Measurements from ENCODE around the gene PXN. TPM values are rescaled to one million over a fixed set of nuclear protein-coding genes. Genes with fewer than 3 reads are reported as not detected.

The PXN gene
- total RNA-seq, 2 experiments from 2014 or later, result 69.3 to 146 TPM

GRCh38 chr12:120278137-120279069 lies 12.9 kb upstream of the PXN start:
- CTCF ChIA-PET, result no interaction called here
- H3K4me3 Mint-ChIP-seq, result no peak overlapping the region
- H3K27ac Mint-ChIP-seq, result no peak overlapping the region
- no peaks in the 10 kb centered on the region for H3K9me3 Mint-ChIP-seq (ENCODE audit: low read depth)
- DNase-seq (no peak), ATAC-seq (no peak)
- H3K36me3 Mint-ChIP-seq, result no peaks in the 10 kb centered on the region
- H3K4me1 Mint-ChIP-seq, result peaks cover 2% of the 10 kb centered on the region
- H3K27me3 Mint-ChIP-seq, result no peaks in the 10 kb centered on the region

DNA sequence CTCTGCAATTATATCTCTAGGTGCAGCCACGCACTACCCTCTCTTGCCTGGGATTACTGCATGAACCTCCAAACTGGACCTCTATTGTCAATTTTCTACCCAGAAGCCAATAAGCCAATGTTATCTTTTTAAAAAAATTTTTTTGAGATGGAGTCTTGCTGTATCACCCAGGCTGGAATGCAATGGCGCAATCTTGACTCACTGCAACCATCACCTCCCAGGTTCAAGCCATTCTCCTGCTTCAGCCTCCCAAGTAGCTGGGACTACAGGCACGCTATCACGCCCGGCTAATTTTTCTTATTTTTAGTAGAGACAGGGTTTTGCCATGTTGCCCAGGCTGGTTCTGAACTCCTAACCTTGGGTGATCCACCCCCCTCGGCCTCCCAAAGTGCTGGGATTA lies 11.2 kb upstream of the PXN start:
- no peaks in the 10 kb centered on the region for H3K4me1 Mint-ChIP-seq

DNA sequence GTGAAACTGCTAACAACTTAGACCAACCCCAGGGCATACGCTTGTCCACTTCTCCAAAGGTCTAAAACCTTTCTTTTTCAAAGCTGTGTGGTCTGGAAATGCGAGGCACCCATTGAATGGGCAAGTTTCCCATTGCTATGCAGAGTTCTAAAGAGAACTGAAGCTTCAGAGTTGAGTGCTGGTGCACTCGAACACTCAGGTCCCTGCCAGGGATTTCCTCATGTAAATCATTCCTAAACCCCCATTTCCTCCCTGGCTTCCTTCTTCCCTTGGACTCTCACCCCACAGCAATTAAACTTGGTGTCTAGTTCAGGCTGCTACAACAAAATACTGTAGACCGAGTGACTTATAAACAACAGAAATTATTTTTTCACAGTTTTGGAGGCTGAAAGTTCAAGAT lies 2.2 kb upstream of the PXN start:
- Mint-ChIP-seq H3K4me3 (no peak overlapping the region), H3K9me3 (ENCODE audit: low read depth) (no peaks in the 10 kb centered on the region), H3K27me3 (no peaks in the 10 kb centered on the region), H3K27ac (no peak overlapping the region), H3K4me1 (peaks cover 26% of the 10 kb centered on the region), H3K36me3 (peaks cover 12% of the 10 kb centered on the region)
- CTCF ChIA-PET, result interaction anchor here (0.9 to 25.9 kb wide), 5 partner anchors 15 to 68 kb away, joined by 3 to 768 read pairs (median 86); partner anchors contain the start of genes RNU4-1, RNU4-2 and RPLP0
- no peak for DNase-seq
- no peak for ATAC-seq

More for the DNA sequence above, 11.2 kb upstream of the PXN start:
- no peak for DNase-seq
- no peaks in the 10 kb centered on the region for H3K27me3 Mint-ChIP-seq
- no peak for ATAC-seq
- H3K36me3 Mint-ChIP-seq, result no peaks in the 10 kb centered on the region
- no peak overlapping the region for H3K4me3 Mint-ChIP-seq
- H3K27ac Mint-ChIP-seq, result no peak overlapping the region
- H3K9me3 Mint-ChIP-seq (ENCODE audit: low read depth), result no peaks in the 10 kb centered on the region
- CTCF ChIA-PET, result interaction anchor here (1.6 to 2.6 kb wide), 2 partner anchors 11 to 49 kb away, joined by 6 to 7 read pairs; partner anchors contain the start of gene PXN

- CTCF ChIA-PET, result interaction anchor here (0.6 to 25.9 kb wide), 15 partner anchors 9 to 328 kb away, joined by 3 to 768 read pairs (median 8); partner anchors contain the start of genes RNU4-1, RNU4-2, RPLP0 and SIRT4
- Mint-ChIP-seq H3K4me3 (peak overlapping the region; percentile 64), H3K9me3 (ENCODE audit: low read depth) (no peaks in the 10 kb centered on the region), H3K27ac (no peak overlapping the region), H3K27me3 (no peaks in the 10 kb centered on the region), H3K36me3 (peaks cover 16% of the 10 kb centered on the region), H3K4me1 (peaks cover 40% of the 10 kb centered on the region)
- ATAC-seq, result no peak
- DNase-seq, result no peak
Observed at GRCh38 chr12:120266180-120266870, 795 bp upstream of the PXN start.

DNA sequence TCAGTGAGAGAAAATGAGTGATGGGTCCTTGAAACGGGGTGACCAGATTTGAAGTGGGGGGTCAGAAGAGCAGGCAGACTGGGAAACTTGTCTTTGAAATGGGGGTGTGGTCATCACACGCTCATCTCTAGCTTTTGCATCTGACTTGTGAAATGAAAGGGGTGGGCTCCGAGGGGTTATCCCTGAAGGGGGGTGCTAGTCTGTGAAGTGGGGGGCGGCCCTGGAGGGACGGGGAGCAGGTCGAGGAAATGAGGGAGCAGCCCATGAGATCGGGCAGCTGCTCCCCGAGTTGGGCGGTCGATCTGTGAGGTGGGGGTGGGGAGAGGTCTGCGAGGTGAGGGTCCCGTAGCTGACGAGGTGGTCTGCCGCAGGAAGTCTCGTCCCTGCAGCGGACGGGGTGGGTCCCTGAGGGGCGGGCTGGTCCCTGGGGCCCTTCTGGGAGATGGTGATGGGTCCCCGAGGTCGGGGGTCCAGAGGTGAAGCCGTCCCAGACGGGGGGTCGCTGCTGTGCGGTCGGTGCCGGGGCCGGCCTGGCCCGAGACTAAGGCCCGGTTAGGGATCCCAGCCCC lies 542 bp downstream of the PXN start:
- CTCF ChIA-PET, result interaction anchor here (0.6 to 25.9 kb wide), 21 partner anchors 10 to 150 kb away, joined by 3 to 768 read pairs (median 5); partner anchors contain the start of genes RNU4-1, RNU4-2, RPLP0 and SIRT4
- ATAC-seq, result no peak
- Mint-ChIP-seq H3K27ac (peak overlapping the region; percentile 73), H3K4me3 (peak overlapping the region; percentile 90), H3K9me3 (ENCODE audit: low read depth) (no peaks in the 10 kb centered on the region), H3K4me1 (peaks cover 54% of the 10 kb centered on the region), H3K27me3 (no peaks in the 10 kb centered on the region), H3K36me3 (peaks cover 20% of the 10 kb centered on the region)
- DNase-seq, result peak; percentile 54

DNA sequence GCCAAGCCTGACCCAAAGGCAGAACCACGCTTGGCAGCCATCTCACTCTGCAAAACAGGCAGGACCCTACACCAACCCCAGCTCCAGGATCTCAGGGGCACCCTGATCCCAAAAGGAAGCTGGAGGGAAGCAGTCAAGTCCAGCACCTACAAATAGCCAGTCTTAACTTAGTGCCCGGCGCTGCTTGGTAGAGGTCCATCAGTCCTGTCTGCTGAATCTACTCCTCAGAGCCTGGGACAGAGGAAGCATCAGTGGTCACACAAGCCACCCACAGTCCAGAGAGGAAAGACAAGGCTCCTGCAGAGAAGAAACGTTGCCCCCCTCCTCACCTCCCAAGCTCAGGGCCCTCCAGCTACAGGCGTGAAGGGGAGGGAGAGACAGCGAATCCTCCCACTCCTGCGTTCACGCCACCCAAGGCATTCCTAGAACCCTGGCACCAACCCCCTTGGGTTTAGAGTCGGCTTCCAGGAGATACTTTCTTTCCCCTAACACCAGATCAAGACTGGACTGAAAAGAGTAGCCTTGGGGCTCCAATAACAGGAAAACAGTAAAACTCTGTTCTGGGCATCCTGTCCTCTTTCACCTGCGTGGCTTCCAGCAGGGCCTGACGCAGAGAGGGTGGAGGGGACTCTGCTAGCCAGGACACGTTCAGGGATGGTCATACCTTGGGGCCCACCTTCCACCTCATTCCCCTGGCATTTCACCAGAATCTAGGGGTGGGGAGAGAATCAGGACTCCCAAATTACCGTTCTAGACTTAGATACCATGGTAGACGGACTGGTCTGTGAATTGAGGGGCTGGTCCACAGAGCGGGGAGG lies 1.2 kb downstream of the PXN start:
- Mint-ChIP-seq H3K4me3 (peak overlapping the region; percentile 90), H3K27me3 (no peaks in the 10 kb centered on the region), H3K9me3 (ENCODE audit: low read depth) (no peaks in the 10 kb centered on the region), H3K27ac (peak overlapping the region; percentile 73), H3K4me1 (peaks cover 61% of the 10 kb centered on the region), H3K36me3 (peaks cover 20% of the 10 kb centered on the region)
- DNase-seq (no peak), ATAC-seq (no peak)
- CTCF ChIA-PET, result interaction anchor here (1.5 to 25.9 kb wide), 8 partner anchors 11 to 65 kb away, joined by 3 to 768 read pairs (median 24); partner anchors contain the start of genes RPLP0 and SIRT4

DNA sequence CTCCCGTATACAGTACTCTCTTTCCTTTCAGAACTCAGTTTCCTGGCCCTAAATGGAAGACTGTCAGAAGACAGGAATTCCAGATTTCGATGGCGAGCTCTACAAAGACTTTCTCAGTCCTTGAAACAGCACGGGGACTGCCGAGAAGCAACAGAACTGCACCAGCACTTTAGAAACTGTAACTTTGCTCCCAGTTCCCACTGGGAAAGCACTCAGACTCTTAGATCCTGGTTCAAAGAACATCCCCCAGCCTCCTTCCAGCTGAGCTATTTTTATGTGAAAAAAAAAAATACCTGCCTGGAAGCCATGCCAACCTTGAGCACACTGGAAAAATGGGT lies 1.8 kb downstream of the PXN start:
- CTCF ChIA-PET, result interaction anchor here (1.5 to 25.9 kb wide), 5 partner anchors 11 to 64 kb away, joined by 3 to 768 read pairs (median 86); partner anchors contain the start of gene RPLP0
- H3K27ac Mint-ChIP-seq, result no peak overlapping the region
- peaks cover 20% of the 10 kb centered on the region for H3K36me3 Mint-ChIP-seq
- H3K27me3 Mint-ChIP-seq, result no peaks in the 10 kb centered on the region
- H3K4me1 Mint-ChIP-seq, result peaks cover 62% of the 10 kb centered on the region
- DNase-seq (no peak), ATAC-seq (no peak)
- H3K9me3 Mint-ChIP-seq (ENCODE audit: low read depth), result no peaks in the 10 kb centered on the region
- peak overlapping the region; percentile 90 for H3K4me3 Mint-ChIP-seq

DNA sequence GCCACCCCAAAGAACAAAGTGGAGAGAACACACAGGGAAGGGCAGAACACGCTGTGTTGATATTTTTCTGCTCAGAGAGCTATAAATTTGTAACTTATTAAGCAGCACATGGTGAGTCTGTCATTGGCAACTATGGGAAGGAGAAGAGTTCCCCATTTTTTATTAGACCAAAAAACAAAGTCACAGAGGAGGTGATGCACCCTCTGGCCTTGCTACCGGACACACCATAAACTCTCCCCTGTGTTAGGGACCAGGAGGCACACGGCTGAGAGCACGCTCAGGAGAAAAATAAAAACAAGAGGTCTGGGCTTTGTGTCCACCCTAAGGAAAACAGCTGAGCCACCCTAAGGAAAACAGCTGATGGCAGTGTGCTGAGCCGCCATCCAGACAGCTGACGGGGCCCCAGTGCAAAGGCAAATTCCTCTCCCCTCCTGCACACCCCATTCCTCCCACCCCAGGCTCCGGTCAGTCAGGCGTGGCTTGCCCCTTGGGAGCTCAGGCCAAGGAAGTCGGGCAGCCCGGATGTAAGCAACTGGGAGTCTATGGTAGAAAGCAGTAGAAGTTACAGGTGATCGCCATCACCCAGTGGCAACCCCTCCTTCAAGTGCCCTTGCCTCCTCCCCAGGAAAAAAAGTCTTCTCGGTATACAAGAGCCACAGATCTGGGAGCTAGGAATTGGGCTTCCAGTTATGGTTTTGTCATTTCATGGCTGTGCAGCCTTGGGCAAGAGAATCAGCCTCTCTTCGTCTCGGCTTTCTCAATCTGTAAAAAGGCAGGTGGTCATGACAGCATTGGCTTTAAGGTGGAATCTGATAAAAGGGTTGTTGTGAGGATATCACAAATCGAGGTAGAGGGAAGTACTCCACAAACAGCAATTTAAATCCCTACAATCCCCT lies 2.4 kb downstream of the PXN start:
- Mint-ChIP-seq H3K4me3 (peak overlapping the region; percentile 90), H3K27ac (peak overlapping the region; percentile 74), H3K36me3 (peaks cover 20% of the 10 kb centered on the region), H3K9me3 (ENCODE audit: low read depth) (no peaks in the 10 kb centered on the region), H3K27me3 (no peaks in the 10 kb centered on the region), H3K4me1 (peaks cover 63% of the 10 kb centered on the region)
- DNase-seq, result no peak
- no peak for ATAC-seq
- CTCF ChIA-PET, result interaction anchor here (1.0 to 25.9 kb wide), 7 partner anchors 10 to 137 kb away, joined by 3 to 768 read pairs (median 14); partner anchors contain the start of genes RNU4-1 and RPLP0

GRCh38 chr12:120261951-120262851 lies 3.3 kb downstream of the PXN start:
- Mint-ChIP-seq H3K4me3 (peak overlapping the region; percentile 90), H3K4me1 (peaks cover 68% of the 10 kb centered on the region), H3K27me3 (no peaks in the 10 kb centered on the region), H3K36me3 (peaks cover 20% of the 10 kb centered on the region), H3K9me3 (ENCODE audit: low read depth) (no peaks in the 10 kb centered on the region), H3K27ac (peak overlapping the region; percentile 74)
- DNase-seq (peak; percentile 83), ATAC-seq (peak; percentile 38)
- CTCF ChIA-PET, result interaction anchor here (0.9 to 25.9 kb wide), 9 partner anchors 9 to 137 kb away, joined by 3 to 768 read pairs (median 4); partner anchors contain the start of genes RNU4-1, RNU4-2 and RPLP0

GRCh38 chr12:120260607-120261006 lies 4.9 kb downstream of the PXN start:
- CTCF ChIA-PET, result interaction anchor here (8.0 to 25.9 kb wide), 2 partner anchors 8 to 35 kb away, joined by 167 to 768 read pairs; no protein-coding TSS in a partner anchor
- Mint-ChIP-seq H3K36me3 (peaks cover 26% of the 10 kb centered on the region), H3K4me1 (peaks cover 73% of the 10 kb centered on the region), H3K27ac (no peak overlapping the region), H3K4me3 (no peak overlapping the region), H3K27me3 (no peaks in the 10 kb centered on the region), H3K9me3 (ENCODE audit: low read depth) (no peaks in the 10 kb centered on the region)
- no peak for ATAC-seq
- no peak for DNase-seq
